Naive thymus-derived CD4-positive, alpha-beta T cell (primary cell): Measurements from ENCODE around the gene GRAMD4. TPM values are rescaled to one million over a fixed set of nuclear protein-coding genes. Genes with fewer than 3 reads are reported as not detected.
A peak's percentile ranks its signal among the peaks of the same experiment; 100 is the strongest.

Source experiments
- ATAC-seq: fragments of 150-1000 bp; cut with Tn5 transposase; 2 replicates; pipeline ENCODE4 v1.10.0; 2021; ENCODE audit warnings: mild to moderate bottlenecking, moderate library complexity
- CTCF ChIA-PET: fragments of 350-600 bp; sonication (Branson Sonifier 250); formaldehyde crosslinking; loops from one replicate; lab custom pipeline; 2021; ENCODE audit warnings: antibody characterized with exemption; lab: Charles Lee
- POLR2A ChIA-PET: fragments of 350-600 bp; sonication (Branson Sonifier 250); formaldehyde crosslinking; loops from one replicate; lab custom pipeline; 2021; ENCODE audit warnings: antibody characterized with exemption, inconsistent platforms; lab: Charles Lee
- DNase-seq, 9 donors: peaks; one replicate each; pipeline versions ENCODE4 v3.0.0 to v3.0.0-alpha.2; 2020 to 2022; ENCODE audit warnings: mixed read lengths in 1 of 9
- H3K27ac ChIP-seq: one replicate; pipeline ENCODE4 v1.7.0; 2013; ENCODE audit warnings: mild to moderate bottlenecking, low read depth, low read length, moderate library complexity
- H3K27me3 ChIP-seq, 2 donors: one replicate each; pipeline ENCODE4 v1.7.0; 2013; ENCODE audit warnings: low read length in 2 of 2, mild to moderate bottlenecking in 2 of 2, moderate library complexity in 2 of 2; ENCODE audit not compliant: control insufficient read depth in 2 of 2, insufficient read depth in 2 of 2
- H3K36me3 ChIP-seq, 3 experiments: 1 replicate in 2 of 3; 2 replicates in 1 of 3; pipeline ENCODE4 v1.7.0; 2013; ENCODE audit warnings: low read length in 3 of 3, mild to moderate bottlenecking in 3 of 3, moderate library complexity in 1 of 3; ENCODE audit not compliant: insufficient read depth in 3 of 3, control insufficient read depth in 2 of 3
- H3K4me1 ChIP-seq, 2 donors: one replicate each; pipeline ENCODE4 v1.7.0; 2013; ENCODE audit warnings: low read length in 2 of 2, mild to moderate bottlenecking in 2 of 2, moderate library complexity in 1 of 2; ENCODE audit not compliant: control insufficient read depth in 2 of 2, insufficient read depth in 2 of 2
- H3K4me3 ChIP-seq: 2 replicates; pipeline ENCODE4 v1.7.0; 2013; ENCODE audit warnings: mild to moderate bottlenecking, low read length
- H3K9me3 ChIP-seq, 3 experiments: 1 replicate in 2 of 3; 2 replicates in 1 of 3; pipeline ENCODE4 v1.7.0; 2013; ENCODE audit warnings: low read length in 3 of 3; ENCODE audit not compliant: control insufficient read depth in 2 of 3
- H3K27ac Mint-ChIP-seq, 9 donors: one replicate each; pipeline ENCODE4 v1.8.0; 2020 to 2022; ENCODE audit warnings: mixed read lengths in 9 of 9, mild to moderate bottlenecking in 8 of 9, moderate library complexity in 5 of 9, inconsistent platforms in 2 of 9
- H3K27me3 Mint-ChIP-seq, 5 donors: one replicate each; pipeline ENCODE4 v1.8.0; 2021 to 2022; ENCODE audit warnings: mixed read lengths in 5 of 5, mild to moderate bottlenecking in 1 of 5
- H3K36me3 Mint-ChIP-seq, 5 donors: one replicate each; pipeline ENCODE4 v1.8.0; 2020 to 2022; ENCODE audit warnings: mixed read lengths in 5 of 5, mild to moderate bottlenecking in 3 of 5, inconsistent platforms in 1 of 5
- H3K4me1 Mint-ChIP-seq, 7 donors: one replicate each; pipeline ENCODE4 v1.8.0; 2020 to 2022; ENCODE audit warnings: mixed read lengths in 7 of 7, mild to moderate bottlenecking in 3 of 7, inconsistent platforms in 1 of 7
- H3K4me3 Mint-ChIP-seq, 10 donors: one replicate each; pipeline ENCODE4 v1.8.0; 2020 to 2022; ENCODE audit warnings: mild to moderate bottlenecking in 10 of 10, mixed read lengths in 10 of 10, moderate library complexity in 6 of 10, inconsistent platforms in 2 of 10
- H3K9me3 Mint-ChIP-seq, 11 donors: one replicate each; pipeline ENCODE4 v1.8.0; 2020 to 2022; ENCODE audit warnings: mixed read lengths in 11 of 11, mild to moderate bottlenecking in 4 of 11, inconsistent platforms in 1 of 11, moderate library complexity in 1 of 11
- intact Hi-C, 2 donors: fragments of 100-400 bp; cut with micrococcal nuclease; formaldehyde crosslinking; loops; one replicate each; pipeline ENCODE4 v1.15.1; 2023
- polyA plus RNA-seq, 2 donors: library from polyadenylated mRNA; unstranded; fragments of 300-500 nt; fragmentation: Illumina TruSeq; gene quantifications; one replicate each; pipeline ENCODE4 v1.2.3, GENCODE V29; 2021
- total RNA-seq, 6 experiments: library from RNA in 5 of 6; stranded (reverse) in 5 of 6; gene quantifications; 1 replicate in 5 of 6; 2 replicates in 1 of 6; pipeline ENCODE4 v1.2.3 and lab custom pipeline; 2021 to 2026

GRAMD4 gene
- total and polyA plus RNA-seq, 7 experiments from 2014 or later = 2.1 to 48.5 (median 14.8) TPM

- Mint-ChIP-seq H3K27me3 (no peaks in the 10 kb centered on the region), H3K27ac (peak overlapping the region in 6 of 9 donors; percentile 10 to 79 (median 50)), H3K9me3 (no peaks in the 10 kb centered on the region), H3K4me3 (no peak overlapping the region), H3K4me1 (peaks cover 5 to 17% (median 9%) of the 10 kb centered on the region in 7 donors), H3K36me3 (peaks cover 5 to 55% (median 26%) of the 10 kb centered on the region in 5 donors)
- ATAC-seq = no peak
- intact Hi-C loops = no loop called here
- CTCF ChIA-PET = interaction anchor here (0.6 kb wide), 1 partner anchor 27 kb away, joined by 3 read pairs; no protein-coding TSS in a partner anchor
- POLR2A ChIA-PET = no interaction called here
- Histone ChIP-seq H3K36me3 (peaks cover 17 to 78% (median 25%) of the 10 kb centered on the region in 3 experiments), H3K27me3 (no peaks in the 10 kb centered on the region), H3K4me1 (no peaks in the 10 kb centered on the region), H3K9me3 (no peaks in the 10 kb centered on the region), H3K4me3 (no peak overlapping the region), H3K27ac (peak overlapping the region; percentile 27)
- DNase-seq = no peak
Measured at GRCh38 chr22:46714550-46714949, 94.4 kb downstream of the GRAMD4 start.

- peaks cover 10 to 78% (median 12%) of the 10 kb centered on the region in 3 experiments for H3K36me3 ChIP-seq
- no peak overlapping the region for H3K27ac ChIP-seq
- H3K27me3 ChIP-seq = no peaks in the 10 kb centered on the region
- Mint-ChIP-seq H3K27ac (peak overlapping the region in 1 of 9 donors; percentile 59), H3K27me3 (no peaks in the 10 kb centered on the region), H3K9me3 (no peaks in the 10 kb centered on the region), H3K4me1 (peaks cover 2 to 28% (median 16%) of the 10 kb centered on the region in 7 donors), H3K4me3 (no peak overlapping the region), H3K36me3 (peaks cover 6 to 51% (median 17%) of the 10 kb centered on the region in 5 donors)
- DNase-seq = no peak
- CTCF ChIA-PET = no interaction called here
- intact Hi-C loops = no loop called here
- POLR2A ChIA-PET = interaction anchor here (1.5 kb wide), 1 partner anchor 13 kb away, joined by 3 read pairs; no protein-coding TSS in a partner anchor
- no peak overlapping the region for H3K4me3 ChIP-seq
- H3K4me1 ChIP-seq = no peaks in the 10 kb centered on the region
- H3K9me3 ChIP-seq = no peaks in the 10 kb centered on the region
- ATAC-seq = no peak
Measured at GRCh38 chr22:46719921-46720320, 99.7 kb downstream of the GRAMD4 start.

GRCh38 chr22:46721501-46722085 lies 101.4 kb downstream of the GRAMD4 start:
- POLR2A ChIA-PET = interaction anchor here (0.8 to 1.5 kb wide), 3 partner anchors 8 to 28 kb away, joined by 3 read pairs; no protein-coding TSS in a partner anchor
- DNase-seq = no peak
- no peaks in the 10 kb centered on the region for H3K27me3 Mint-ChIP-seq
- peak overlapping the region in 3 of 9 donors; percentile 11 to 80 (median 57) for H3K27ac Mint-ChIP-seq
- H3K4me1 Mint-ChIP-seq = peaks cover 2 to 27% (median 13%) of the 10 kb centered on the region in 7 donors
- no peak overlapping the region for H3K27ac ChIP-seq
- intact Hi-C loops = no loop called here
- no peaks in the 10 kb centered on the region for H3K9me3 Mint-ChIP-seq
- no peak for ATAC-seq
- no peaks in the 10 kb centered on the region for H3K9me3 ChIP-seq
- H3K27me3 ChIP-seq = no peaks in the 10 kb centered on the region
- H3K4me3 Mint-ChIP-seq = no peak overlapping the region
- peaks cover 10 to 86% (median 12%) of the 10 kb centered on the region in 3 experiments for H3K36me3 ChIP-seq
- peaks cover 3 to 43% (median 14%) of the 10 kb centered on the region in 5 donors for H3K36me3 Mint-ChIP-seq
- no peaks in the 10 kb centered on the region for H3K4me1 ChIP-seq
- CTCF ChIA-PET = interaction anchor here (0.5 to 1.0 kb wide), 3 partner anchors 39 to 253 kb away, joined by 3 to 4 read pairs (median 3); no protein-coding TSS in a partner anchor
- no peak overlapping the region for H3K4me3 ChIP-seq

DNA sequence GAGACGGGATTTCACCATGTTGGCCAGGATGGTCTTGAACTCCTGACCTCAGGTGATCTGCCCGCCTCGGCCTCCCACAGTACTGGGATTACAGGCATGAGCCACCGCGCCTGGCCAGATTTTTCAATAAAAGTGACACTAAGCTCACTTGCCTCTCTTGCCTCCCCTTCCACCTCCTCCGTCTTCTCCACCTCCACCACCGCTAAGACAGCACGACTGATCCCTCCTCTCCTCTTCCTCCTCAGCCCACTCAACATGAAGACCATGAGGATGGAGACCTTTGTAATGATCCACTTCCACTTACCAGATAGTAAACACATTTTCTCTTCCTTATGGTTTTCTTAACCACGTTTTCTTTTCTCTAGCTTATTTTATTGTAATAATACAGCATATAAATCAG lies 103.7 kb downstream of the GRAMD4 start:
- Mint-ChIP-seq H3K27me3 (no peaks in the 10 kb centered on the region), H3K36me3 (peaks cover 3 to 33% (median 6%) of the 10 kb centered on the region in 5 donors), H3K4me3 (no peak overlapping the region), H3K4me1 (peaks cover 5 to 41% (median 19%) of the 10 kb centered on the region in 7 donors), H3K9me3 (no peaks in the 10 kb centered on the region), H3K27ac (peak overlapping the region in 4 of 9 donors; percentile 8 to 82 (median 44))
- intact Hi-C loops = no loop called here
- Histone ChIP-seq H3K4me3 (no peak overlapping the region), H3K27ac (no peak overlapping the region), H3K4me1 (no peaks in the 10 kb centered on the region), H3K27me3 (no peaks in the 10 kb centered on the region), H3K36me3 (peaks cover 2 to 83% (median 7%) of the 10 kb centered on the region in 3 experiments), H3K9me3 (no peaks in the 10 kb centered on the region)
- CTCF ChIA-PET = no interaction called here
- ATAC-seq (no peak), DNase-seq (no peak)
- POLR2A ChIA-PET = no interaction called here

GRCh38 chr22:46725096-46725495 lies 104.9 kb downstream of the GRAMD4 start:
- Histone ChIP-seq H3K4me1 (no peaks in the 10 kb centered on the region), H3K9me3 (no peaks in the 10 kb centered on the region), H3K36me3 (peaks cover 0 to 74% (median 2%) of the 10 kb centered on the region in 3 experiments), H3K27ac (no peak overlapping the region), H3K4me3 (no peak overlapping the region), H3K27me3 (no peaks in the 10 kb centered on the region)
- ChIA-PET POLR2A (no interaction called here), CTCF (interaction anchor here (0.6 kb wide), 1 partner anchor 21 kb away, joined by 3 read pairs; no protein-coding TSS in a partner anchor)
- DNase-seq (no peak), ATAC-seq (no peak)
- peaks cover 1 to 25% (median 6%) of the 10 kb centered on the region in 5 donors for H3K36me3 Mint-ChIP-seq
- peaks cover 8 to 49% (median 25%) of the 10 kb centered on the region in 7 donors for H3K4me1 Mint-ChIP-seq
- H3K27me3 Mint-ChIP-seq = no peaks in the 10 kb centered on the region
- H3K9me3 Mint-ChIP-seq = no peaks in the 10 kb centered on the region
- intact Hi-C loops = no loop called here
- no peak overlapping the region for H3K4me3 Mint-ChIP-seq
- peak overlapping the region in 2 of 9 donors; percentile 28 to 58 for H3K27ac Mint-ChIP-seq

DNA sequence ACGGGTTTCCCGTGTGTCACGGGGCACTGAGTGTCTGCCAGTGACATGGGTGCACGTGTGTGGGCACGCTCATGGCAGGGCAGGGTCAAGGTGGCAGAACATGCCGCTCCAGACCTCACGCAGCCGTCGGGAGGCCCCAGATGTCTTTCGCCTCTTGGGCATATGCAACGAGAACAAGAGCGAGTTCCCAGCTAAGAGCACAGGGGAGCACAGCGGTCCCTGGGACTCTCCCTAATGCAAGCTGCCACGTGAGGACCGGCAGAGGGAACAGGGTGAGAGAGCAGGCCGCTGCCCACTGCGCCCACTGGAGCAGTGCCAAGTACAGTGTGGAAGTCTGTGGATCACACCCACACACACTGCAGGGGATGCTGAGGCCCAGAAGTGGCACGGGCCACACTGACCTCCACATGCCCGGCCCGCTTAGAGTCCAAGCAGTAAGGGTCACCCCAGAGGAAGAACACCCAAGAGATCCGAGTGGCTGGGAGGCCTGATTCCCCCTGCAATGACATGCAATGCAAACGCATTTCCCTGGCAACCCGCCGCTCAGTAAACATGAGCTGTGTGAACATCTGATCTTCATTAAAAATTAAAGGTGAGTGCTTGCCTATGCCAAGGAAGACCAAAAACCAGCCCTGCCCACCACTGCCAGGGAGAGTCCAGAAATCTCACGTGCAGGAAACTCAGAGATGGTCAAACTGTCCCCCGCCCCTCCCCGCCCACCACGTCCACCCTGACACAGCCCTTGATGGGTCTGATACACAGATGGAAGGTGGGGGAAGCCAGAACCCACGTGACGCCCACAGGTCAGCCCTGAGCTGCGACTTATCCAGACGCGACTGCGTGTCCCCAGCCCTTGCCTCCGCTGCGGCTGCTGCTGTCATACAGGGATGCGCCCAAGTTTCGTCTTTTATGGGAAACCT lies 106.1 kb downstream of the GRAMD4 start:
- intact Hi-C loops = no loop called here
- Histone ChIP-seq H3K9me3 (no peaks in the 10 kb centered on the region), H3K36me3 (peaks cover 0 to 72% (median 2%) of the 10 kb centered on the region in 3 experiments), H3K27me3 (no peaks in the 10 kb centered on the region), H3K27ac (no peak overlapping the region), H3K4me1 (peaks cover 10 to 11% of the 10 kb centered on the region in 2 donors), H3K4me3 (no peak overlapping the region)
- ChIA-PET CTCF (no interaction called here), POLR2A (interaction anchor here (0.6 to 1.2 kb wide), 2 partner anchors 10 to 37 kb away, joined by 3 read pairs; no protein-coding TSS in a partner anchor)
- Mint-ChIP-seq H3K36me3 (peaks cover 0 to 21% (median 4%) of the 10 kb centered on the region in 5 donors), H3K27me3 (no peaks in the 10 kb centered on the region), H3K9me3 (no peaks in the 10 kb centered on the region), H3K4me1 (peaks cover 14 to 58% (median 37%) of the 10 kb centered on the region in 7 donors), H3K27ac (peak overlapping the region in 2 of 9 donors; percentile 53 to 78), H3K4me3 (no peak overlapping the region)
- ATAC-seq (no peak), DNase-seq (no peak)
